Measurements from ENCODE around the gene CWC27.

Gene CWC27

DNA sequence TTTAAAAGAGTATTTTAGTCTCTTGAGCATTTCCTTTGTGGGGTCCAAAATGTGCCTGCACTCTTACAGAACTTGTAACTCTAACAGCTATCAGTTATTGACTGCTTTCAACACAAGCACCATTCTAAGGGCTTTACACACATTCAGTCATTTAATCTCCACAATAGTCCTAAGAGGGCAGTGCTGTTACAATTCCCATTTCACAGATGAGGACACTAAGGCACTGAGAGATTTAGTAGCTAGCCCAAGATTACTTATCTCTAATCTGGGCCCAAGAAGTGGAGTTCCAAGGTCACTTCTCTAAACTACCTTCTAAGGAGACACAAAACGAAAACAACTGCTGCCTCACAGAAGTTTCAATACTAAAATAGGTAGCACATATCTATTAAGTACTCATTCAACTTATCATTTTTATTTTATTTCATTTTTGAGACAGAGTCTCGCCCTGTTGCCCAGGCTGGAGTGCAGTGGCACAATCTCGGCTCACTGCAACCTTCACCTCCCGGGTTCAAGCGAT, 275.2 kb downstream of the CWC27 start:
- no peak for DNase-seq

GRCh38 chr5:65047225-65047624, 278.5 kb downstream of the CWC27 start:
- DNase-seq = no peak

DNA sequence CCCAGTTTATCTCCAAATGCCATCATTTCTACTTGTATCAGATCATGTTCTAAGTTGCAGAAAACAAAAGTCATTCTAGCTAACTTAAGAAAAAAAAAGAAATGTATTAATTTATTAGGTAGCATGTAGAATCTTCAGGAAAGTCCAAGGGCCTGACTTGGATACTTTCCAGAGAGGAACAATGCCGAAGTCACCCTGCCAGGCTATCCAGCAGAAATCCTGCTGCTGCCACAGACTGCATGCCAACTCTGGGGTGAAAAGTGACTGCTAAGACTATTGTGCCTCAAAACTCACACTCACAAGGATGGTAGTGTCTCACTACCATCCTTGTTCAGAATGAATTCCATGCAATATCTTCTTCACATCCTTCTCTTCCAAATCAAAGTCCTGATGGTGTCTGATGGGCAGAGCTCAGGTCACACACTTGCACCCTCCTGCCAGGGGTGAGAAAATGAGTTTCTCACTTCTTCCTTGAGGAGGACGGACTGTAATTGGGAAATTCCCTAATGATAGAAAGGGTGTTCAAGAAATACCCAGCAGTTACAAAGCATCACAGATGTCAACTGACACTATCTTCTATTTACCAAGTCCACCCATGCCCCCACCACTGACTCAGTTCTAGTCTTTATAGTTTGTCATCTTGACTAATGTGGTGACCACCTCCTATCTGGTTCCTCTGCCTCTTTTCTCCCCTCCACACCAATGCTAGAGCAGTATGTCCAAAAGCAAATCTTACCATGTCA, 279.4 kb downstream of the CWC27 start:
- no peak for DNase-seq

GRCh38 chr5:65050140-65050539, 281.4 kb downstream of the CWC27 start:
- no peak for DNase-seq

DNA sequence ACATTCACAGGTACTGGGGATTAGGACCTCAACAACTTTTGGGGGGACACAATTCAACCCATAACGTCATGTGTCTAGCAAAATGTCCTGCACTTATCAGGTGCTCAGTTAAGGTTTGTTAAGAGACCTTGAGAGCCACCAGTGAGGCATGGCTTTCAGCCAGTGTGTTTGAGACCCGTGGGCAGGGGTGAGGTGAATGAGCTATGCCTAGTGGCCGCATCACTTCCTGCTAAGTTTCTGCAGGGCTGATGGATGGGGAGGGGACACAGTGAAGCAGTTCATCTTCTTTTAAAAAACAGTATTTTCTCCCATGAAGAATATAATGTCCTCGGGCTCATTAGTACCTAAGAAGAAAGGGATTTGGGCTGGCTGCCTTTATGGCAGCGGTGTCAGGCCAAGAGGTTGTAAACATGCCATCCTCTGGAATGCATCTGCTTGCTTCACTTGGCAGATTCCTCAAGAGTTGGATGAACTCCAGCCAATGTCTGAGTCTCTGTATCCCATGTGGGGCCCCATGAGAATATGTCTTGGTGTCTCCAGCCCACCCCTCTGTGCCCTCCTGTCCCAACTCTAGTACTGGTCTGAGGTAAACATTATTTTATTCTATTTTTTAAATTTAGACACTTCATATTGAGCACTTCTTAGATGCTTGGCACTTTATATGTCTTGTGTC, 282.2 kb downstream of the CWC27 start:
- DNase-seq = no peak

- DNase-seq = no peak
Observed at GRCh38 chr5:65055938-65056337, 287.2 kb downstream of the CWC27 start.

GRCh38 chr5:65059681-65060598, 291.2 kb downstream of the CWC27 start:
- no peak for DNase-seq

- DNase-seq = peak; percentile 18
Observed at GRCh38 chr5:65061250-65061973, 292.7 kb downstream of the CWC27 start.

- no peak for DNase-seq
Observed at GRCh38 chr5:65061974-65062353, 293.2 kb downstream of the CWC27 start.

GRCh38 chr5:65062469-65063083, 293.8 kb downstream of the CWC27 start:
- DNase-seq = no peak

DNA sequence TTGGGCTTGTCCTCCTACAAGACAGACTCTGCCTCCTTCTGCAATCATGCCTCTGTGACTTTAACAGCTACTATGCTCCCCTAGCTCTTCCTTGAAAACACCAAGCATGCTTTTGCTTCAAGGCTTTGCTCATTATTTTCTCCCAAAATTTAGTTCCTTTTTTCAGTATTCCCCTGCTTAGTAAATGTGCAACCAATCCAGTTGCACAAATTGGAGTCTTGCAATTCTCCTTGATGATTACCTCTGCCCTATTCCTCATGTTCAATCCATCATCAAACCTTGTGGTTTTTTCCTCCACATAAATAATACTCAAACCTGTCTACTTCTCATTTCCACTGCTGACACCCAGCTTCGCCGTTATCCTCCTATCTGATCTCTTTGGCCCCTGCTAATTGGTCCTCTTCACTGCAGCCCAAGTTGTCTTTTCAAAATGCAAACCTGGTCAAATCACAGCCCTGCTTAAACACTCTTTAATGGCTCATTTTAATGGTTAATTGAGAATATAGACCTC, 296.3 kb downstream of the CWC27 start:
- DNase-seq = no peak

DNA sequence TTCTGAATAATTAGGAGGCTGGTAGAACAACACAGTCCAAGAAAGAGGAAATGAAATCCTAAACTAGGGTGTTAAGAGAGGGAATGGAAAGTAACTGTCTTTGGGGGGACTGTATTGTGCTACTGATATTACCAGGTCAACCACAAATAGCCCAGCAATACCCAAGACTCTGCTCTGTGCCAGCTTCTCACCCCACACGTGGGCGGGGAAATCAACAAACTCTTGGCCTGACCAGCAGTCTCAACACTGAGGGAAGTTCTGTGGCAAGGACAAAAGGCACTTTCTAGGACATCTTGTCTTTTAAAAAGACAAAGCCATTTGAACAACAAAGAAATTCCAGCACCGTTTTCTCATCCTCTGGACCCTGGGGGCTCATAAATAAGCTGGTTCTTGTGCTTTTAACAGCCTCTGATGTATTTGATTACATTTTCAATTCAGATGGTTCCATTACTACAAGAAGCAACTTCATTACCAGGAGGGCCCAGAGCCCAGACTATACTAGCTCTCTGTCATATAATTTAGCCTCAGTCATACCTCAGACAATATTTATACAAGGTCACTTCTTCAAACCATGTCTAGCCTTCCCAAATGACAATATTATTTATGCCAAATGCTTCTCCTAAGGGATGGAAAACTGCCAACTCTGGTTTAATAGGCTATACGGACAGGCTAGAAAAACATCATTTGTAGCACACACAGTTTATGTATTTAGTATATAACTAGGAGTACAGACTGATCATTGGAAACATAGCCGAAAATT, 297.8 kb downstream of the CWC27 start:
- DNase-seq = no peak

GRCh38 chr5:65067147-65067506, 298.4 kb downstream of the CWC27 start:
- DNase-seq = no peak
